Heart left ventricle (tissue), 16 donors: Measurements from ENCODE around the gene SLCO3A1. TPM values are rescaled to one million over a fixed set of nuclear protein-coding genes. Genes with fewer than 3 reads are reported as not detected.

ENCODE experiments used
- ATAC-seq, 4 donors: fragments of 200-7000 bp; cut with Tn5 transposase; one replicate each; pipeline ENCODE4 v1.9.1; 2020 to 2022; ENCODE audit warnings: moderate library complexity in 4 of 4, mild to moderate bottlenecking in 3 of 4, moderate number of reproducible peaks in 1 of 4
- DNase-seq, 5 donors: peaks; one replicate each; pipeline ENCODE4 v3.0.0-alpha.2; 2020
- H3K27ac ChIP-seq, 12 donors: fragments of 200-600 bp; sonication (generic) in 4 of 12; one replicate each; pipeline versions ENCODE4 v1.5.0 to v1.8.0; 2016 to 2022; ENCODE audit warnings: mild to moderate bottlenecking in 2 of 12
- H3K27me3 ChIP-seq, 9 donors: fragments of 200-600 bp; sonication (generic) in 2 of 9; one replicate each; pipeline versions ENCODE4 v1.5.1 to v1.8.0; 2016 to 2022; ENCODE audit warnings: mild to moderate bottlenecking in 3 of 9
- H3K36me3 ChIP-seq, 9 donors: fragments of 200-600 bp; sonication (generic) in 2 of 9; one replicate each; pipeline versions ENCODE4 v1.5.0 to v1.8.0; 2018 to 2022; ENCODE audit warnings: mild to moderate bottlenecking in 2 of 9
- H3K4me1 ChIP-seq, 12 donors: fragments of 200-600 bp; sonication (generic) in 4 of 12; one replicate each; pipeline versions ENCODE4 v1.5.0 to v1.8.0; 2016 to 2022; ENCODE audit warnings: mild to moderate bottlenecking in 3 of 12
- H3K4me3 ChIP-seq, 12 donors: fragments of 200-600 bp; sonication (generic) in 4 of 12; one replicate each; pipeline versions ENCODE4 v1.5.0 to v1.8.0; 2017 to 2022; ENCODE audit warnings: mild to moderate bottlenecking in 9 of 12, moderate library complexity in 4 of 12
- H3K9me3 ChIP-seq, 12 donors: fragments of 200-600 bp; sonication (generic) in 4 of 12; one replicate each; pipeline versions ENCODE4 v1.5.0 to v1.8.0; 2016 to 2022; ENCODE audit warnings: mild to moderate bottlenecking in 1 of 12
- CTCF ChIP-seq, 12 donors: fragments of 200-600 bp; sonication (generic) in 4 of 12; IDR thresholded peaks; one replicate each; pipeline versions ENCODE4 v1.5.0 to v1.8.0; 2018 to 2022; ENCODE audit warnings: antibody characterized with exemption in 12 of 12, mild to moderate bottlenecking in 5 of 12
- POLR2A ChIP-seq, 2 donors: fragments of 450-650 bp; IDR thresholded peaks; one replicate each; pipeline ENCODE4 v1.6.1; 2017; ENCODE audit warnings: antibody characterized with exemption in 2 of 2, mild to moderate bottlenecking in 2 of 2, moderate library complexity in 2 of 2
- WGBS, 4 donors: extraction: QIAGEN DNeasy Blood & Tissue Kit in 2 of 4; methylation state at CpG; one replicate each; pipeline versions ENCODE4 v1.1.5 to v1.1.7; 2013 to 2018; 5-methylcytosine and 5-hydroxymethylcytosine counted together
- intact Hi-C, 10 donors: fragments of 100-400 bp; cut with DNase I; formaldehyde crosslinking; loops; one replicate each; pipeline versions ENCODE4 v1.11.1 to v1.14.2; 2022
- polyA plus RNA-seq, 2 donors: library from polyadenylated mRNA; stranded (reverse); fragments of 200-250 nt; gene quantifications; one replicate each; pipeline ENCODE4 v1.2.3, GENCODE V29; 2013
- total RNA-seq, 9 donors: library from RNA; depleted of rRNA in 2 of 9; stranded (reverse); fragments of >200 nt in 2 of 9; fragmentation: NEBNext Ultra II Directional in 3 of 9; extraction: Animal tissue kit (Norgen Biotek cat#: 25700) in 3 of 9; gene quantifications; one replicate each; pipeline versions ENCODE4 v1.1.0 to v1.2.4, GENCODE V29; 2016 to 2023
- donor health status: ischemic (EF 13 %, LVEDD 7.1; RV severe dilation, severe dysfunction).
- donor health status: healthy with polysubstance abuse.
- donor health status: DM: no; HTN: yes; CAD: no.
- donor health status: DM: no; HTN: no; CAD: no.
- donor health status: ischemic (EF 25% LVEDD 6.9; RV normal size, moderate dysfunction).
- donor health status: ischemic (EF 25% LVEDD 5.7; RV mildly dilated, moderate dysfunction).
- donor health status: healthy.
- donor health status: DM: yes; HTN: yes; CAD: no.
- donor health status: ischemic (EF 35%, LVEDD 5.7; RV mildly dilated, moderate dysfunction).
- donor health status: nonischemic (EF 11% LVEDD 7.7; RV severe dilation, severe dysfunction).
- donor health status: DM: yes; HTN: yes; CAD: no.
- donor health status: PGD.
- donor health status: ischemic (EF 29% LVEDD 5.4; RV normal size, mild dysfunction).
- donor health status: nonischemic (EF 23%, LVEDD 6.1; RV moderate dilation, normal function).

Gene SLCO3A1
- total and polyA plus RNA-seq, 11 donors: 26.3 to 64.2 (median 50.2) TPM

GRCh38 chr15:91865486-91865885 is 12.0 kb downstream of the SLCO3A1 start:
- Histone ChIP-seq H3K9me3 (peaks cover 0 to 3% (median 0%) of the 10 kb centered on the region in 12 donors), H3K36me3 (peaks cover 0 to 3% (median 0%) of the 10 kb centered on the region in 9 donors), H3K27ac (peak overlapping the region in 11 of 12 donors; percentile 69 to 92 (median 85)), H3K27me3 (no peaks in the 10 kb centered on the region), H3K4me3 (no peak overlapping the region), H3K4me1 (peaks cover 23 to 96% (median 78%) of the 10 kb centered on the region in 12 donors)
- ATAC-seq: no peak
- no peak for DNase-seq
- TF ChIP-seq POLR2A (IDR thresholded peaks at IDR 0.05): no peak
- no peak for TF ChIP-seq CTCF (IDR thresholded peaks at IDR 0.05)
- intact Hi-C loops: loop anchor here in 5 of 10 donors (5.0 to 10.0 kb wide), 5 partner anchors 57 to 207 kb away; no protein-coding TSS in a partner anchor
- WGBS, 4 donors: 57 to 68% (median 58%) methylated on average over 7 of the region's 7 CpGs

GRCh38 chr15:91865950-91866349 is 12.4 kb downstream of the SLCO3A1 start:
- peaks cover 0 to 3% (median 0%) of the 10 kb centered on the region in 9 donors for H3K36me3 ChIP-seq
- DNase-seq (no peak), ATAC-seq (no peak)
- no peak overlapping the region for H3K4me3 ChIP-seq
- peaks cover 0 to 8% (median 0%) of the 10 kb centered on the region in 12 donors for H3K9me3 ChIP-seq
- peaks cover 23 to 95% (median 74%) of the 10 kb centered on the region in 12 donors for H3K4me1 ChIP-seq
- H3K27ac ChIP-seq: peak overlapping the region; percentile 22 to 92 (median 85)
- intact Hi-C loops: loop anchor here in 5 of 10 donors (5.0 to 10.0 kb wide), 5 partner anchors 56 to 206 kb away; no protein-coding TSS in a partner anchor
- H3K27me3 ChIP-seq: no peaks in the 10 kb centered on the region
- 47 to 69% (median 51%) methylated on average over 5 of the region's 5 CpGs for WGBS, 4 donors
- TF ChIP-seq POLR2A (IDR thresholded peaks at IDR 0.05) (no peak), CTCF (IDR thresholded peaks at IDR 0.05) (no peak)

GRCh38 chr15:91866371-91866905 is 12.9 kb downstream of the SLCO3A1 start:
- ATAC-seq: peak; percentile 36 to 58 (median 52)

More at GRCh38 chr15:91866371-91866905, 12.9 kb downstream of the SLCO3A1 start:
- intact Hi-C loops: loop anchor here in 5 of 10 donors (5.0 to 10.0 kb wide), 5 partner anchors 56 to 206 kb away; no protein-coding TSS in a partner anchor
- WGBS, 4 donors: 19 to 26% (median 23%) methylated on average over 6 of the region's 6 CpGs
- Histone ChIP-seq H3K27me3 (no peaks in the 10 kb centered on the region), H3K4me1 (peaks cover 23 to 95% (median 73%) of the 10 kb centered on the region in 12 donors), H3K9me3 (peaks cover 0 to 9% (median 0%) of the 10 kb centered on the region in 12 donors), H3K36me3 (no peaks in the 10 kb centered on the region), H3K4me3 (peak overlapping the region in 2 of 12 donors; percentile 1 to 19), H3K27ac (peak overlapping the region; percentile 69 to 93 (median 85))
- no peak for TF ChIP-seq CTCF (IDR thresholded peaks at IDR 0.05)
- no peak for TF ChIP-seq POLR2A (IDR thresholded peaks at IDR 0.05)
- peak in 1 of 5 donors; percentile 55 for DNase-seq
